Measurements from ENCODE around the gene ITPRID2.

The ITPRID2 gene

GRCh38 chr2:181970160-181970794 lies 78.7 kb downstream of the ITPRID2 start:
- DNase-seq: no peak

GRCh38 chr2:181971032-181971431 lies 79.5 kb downstream of the ITPRID2 start:
- DNase-seq: no peak

- no peak for DNase-seq
Measured at GRCh38 chr2:181972431-181973170, 81.1 kb downstream of the ITPRID2 start.

- DNase-seq: no peak
Measured at GRCh38 chr2:181973171-181973783, 81.7 kb downstream of the ITPRID2 start.

- peak; percentile 53 for DNase-seq
Measured at GRCh38 chr2:181977661-181978350, 86.3 kb downstream of the ITPRID2 start.

- DNase-seq: no peak
Measured at GRCh38 chr2:181978351-181979150, 87.0 kb downstream of the ITPRID2 start.
